Astrocyte (in vitro differentiated cells and primary cell): ENCODE results near the gene PRPS1.

Experiments used
- EZH2 ChIP-seq: IDR thresholded peaks from 2 replicates; pipeline ENCODE4 v1.6.1; 2012; ENCODE audit warnings: mild to moderate bottlenecking, low read length, inconsistent platforms; ENCODE audit not compliant: insufficient read depth
- TF ChIP-seq, protein P1 (sequence below): IDR thresholded peaks from 2 replicates; pipeline ENCODE4 v1.5.1; 2011; ENCODE audit warnings: low read depth, mild to moderate bottlenecking, inconsistent platforms, low read length, moderate library complexity; ENCODE audit not compliant: insufficient read depth

GRCh38 chrX:107672955-107673378, 44.7 kb downstream of the PRPS1 start:
- no peak for TF ChIP-seq EZH2
- TF ChIP-seq, protein P1, sequence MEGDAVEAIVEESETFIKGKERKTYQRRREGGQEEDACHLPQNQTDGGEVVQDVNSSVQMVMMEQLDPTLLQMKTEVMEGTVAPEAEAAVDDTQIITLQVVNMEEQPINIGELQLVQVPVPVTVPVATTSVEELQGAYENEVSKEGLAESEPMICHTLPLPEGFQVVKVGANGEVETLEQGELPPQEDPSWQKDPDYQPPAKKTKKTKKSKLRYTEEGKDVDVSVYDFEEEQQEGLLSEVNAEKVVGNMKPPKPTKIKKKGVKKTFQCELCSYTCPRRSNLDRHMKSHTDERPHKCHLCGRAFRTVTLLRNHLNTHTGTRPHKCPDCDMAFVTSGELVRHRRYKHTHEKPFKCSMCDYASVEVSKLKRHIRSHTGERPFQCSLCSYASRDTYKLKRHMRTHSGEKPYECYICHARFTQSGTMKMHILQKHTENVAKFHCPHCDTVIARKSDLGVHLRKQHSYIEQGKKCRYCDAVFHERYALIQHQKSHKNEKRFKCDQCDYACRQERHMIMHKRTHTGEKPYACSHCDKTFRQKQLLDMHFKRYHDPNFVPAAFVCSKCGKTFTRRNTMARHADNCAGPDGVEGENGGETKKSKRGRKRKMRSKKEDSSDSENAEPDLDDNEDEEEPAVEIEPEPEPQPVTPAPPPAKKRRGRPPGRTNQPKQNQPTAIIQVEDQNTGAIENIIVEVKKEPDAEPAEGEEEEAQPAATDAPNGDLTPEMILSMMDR: peak; percentile 46
